ENCODE data around the gene ELOVL6.

- TF ChIP-seq POLR2A (IDR thresholded peaks at IDR 0.05) (no peak), CTCF (IDR thresholded peaks at IDR 0.05) (no peak), POLR2AphosphoS5 (IDR thresholded peaks at IDR 0.05) (no peak)
Observed at GRCh38 chr4:109999585-109999912, 198.9 kb downstream of the ELOVL6 start.

Measured in stomach (tissue), 4 donors.